Activated T-helper 9 cell treated with anti-CD3 and anti-CD28 coated beads, Interleukin-2, amount 50 U/mL, for 16 hours (primary cell): Measurements from ENCODE around the gene REXO2.

ENCODE experiments used
- DNase-seq: peaks from one replicate; pipeline ENCODE4 v3.0.0-alpha.2; 2020; ENCODE audit warnings: low read depth

Gene REXO2

DNA sequence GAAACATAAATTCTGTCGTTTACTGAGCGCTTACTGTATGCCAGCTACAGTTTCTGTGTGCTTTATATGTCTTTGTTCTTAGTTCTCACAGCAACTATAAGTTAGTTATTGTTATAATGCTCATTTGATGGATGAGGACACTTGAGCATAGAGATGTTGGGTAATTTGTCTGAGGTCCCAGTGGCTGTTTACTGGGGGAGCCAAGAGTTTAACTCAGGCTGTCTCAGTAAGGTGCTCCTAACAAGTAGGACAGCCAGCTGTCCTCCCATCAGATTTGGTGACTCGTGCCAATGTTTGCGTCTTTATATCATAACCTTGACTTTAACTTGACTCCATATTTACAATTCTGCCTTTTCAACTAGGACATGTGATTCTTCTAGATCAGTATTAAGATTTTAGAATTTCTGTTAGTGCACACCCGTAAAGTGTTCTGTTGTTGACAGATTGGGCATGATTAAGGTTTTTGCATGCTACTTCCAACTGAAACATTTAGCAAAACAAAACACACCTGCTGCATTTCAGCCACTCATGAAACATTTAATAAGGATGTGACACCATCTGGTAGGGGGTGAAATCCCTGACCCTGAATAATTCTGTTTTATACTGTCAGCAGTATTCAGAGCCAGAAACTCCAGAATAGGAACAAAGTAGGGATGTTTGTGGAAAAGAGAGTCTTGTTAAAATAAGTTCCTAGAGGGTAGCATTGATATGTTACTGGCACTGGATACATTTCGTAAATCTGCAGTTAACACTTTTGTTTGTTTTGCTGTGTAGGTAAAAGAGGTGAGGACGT is 1.9 kb downstream of the REXO2 start:
- no peak for DNase-seq

DNA sequence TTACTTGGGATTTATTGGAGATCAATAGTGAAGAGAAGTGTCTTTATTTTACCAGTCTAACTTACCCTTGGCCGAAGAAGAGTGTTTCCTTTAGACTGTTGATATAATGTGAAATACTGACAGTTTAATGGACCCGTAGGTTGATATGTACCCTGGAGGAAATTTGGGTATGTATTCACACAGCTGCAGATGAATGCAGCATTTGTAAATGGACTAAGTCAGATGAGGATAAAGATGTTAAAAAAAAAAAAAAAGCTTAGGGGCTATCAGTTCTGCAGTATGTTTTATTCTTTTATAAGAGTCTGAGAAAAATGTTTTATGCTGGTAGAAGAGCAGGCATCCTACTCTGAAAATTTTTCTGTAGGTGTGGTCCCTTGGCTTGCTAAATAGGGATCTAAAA is 2.7 kb downstream of the REXO2 start:
- DNase-seq, result no peak

- no peak for DNase-seq
Observed at GRCh38 chr11:114442536-114442935, 3.3 kb downstream of the REXO2 start.

DNA sequence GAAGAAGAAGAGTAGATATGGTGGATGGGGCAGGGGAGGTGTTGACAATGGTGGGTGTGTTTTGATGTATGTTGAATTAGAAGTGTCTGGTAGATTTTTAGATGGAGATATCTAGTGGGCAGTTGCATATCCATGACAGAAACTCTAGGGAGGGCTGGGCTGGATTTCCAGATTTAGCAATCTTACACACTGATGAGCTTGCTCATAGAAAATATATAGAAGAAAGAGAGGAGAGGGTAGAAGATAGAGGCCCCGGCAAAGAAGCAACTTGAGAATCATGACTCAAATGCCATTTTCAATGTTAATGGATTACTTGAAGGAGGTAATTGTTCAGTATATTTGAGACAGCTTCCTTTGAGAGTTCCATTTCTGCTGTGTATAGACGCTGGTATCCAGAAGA is 8.2 kb downstream of the REXO2 start:
- DNase-seq, result no peak

GRCh38 chr11:114447892-114448291 is 8.6 kb downstream of the REXO2 start:
- DNase-seq, result no peak

DNA sequence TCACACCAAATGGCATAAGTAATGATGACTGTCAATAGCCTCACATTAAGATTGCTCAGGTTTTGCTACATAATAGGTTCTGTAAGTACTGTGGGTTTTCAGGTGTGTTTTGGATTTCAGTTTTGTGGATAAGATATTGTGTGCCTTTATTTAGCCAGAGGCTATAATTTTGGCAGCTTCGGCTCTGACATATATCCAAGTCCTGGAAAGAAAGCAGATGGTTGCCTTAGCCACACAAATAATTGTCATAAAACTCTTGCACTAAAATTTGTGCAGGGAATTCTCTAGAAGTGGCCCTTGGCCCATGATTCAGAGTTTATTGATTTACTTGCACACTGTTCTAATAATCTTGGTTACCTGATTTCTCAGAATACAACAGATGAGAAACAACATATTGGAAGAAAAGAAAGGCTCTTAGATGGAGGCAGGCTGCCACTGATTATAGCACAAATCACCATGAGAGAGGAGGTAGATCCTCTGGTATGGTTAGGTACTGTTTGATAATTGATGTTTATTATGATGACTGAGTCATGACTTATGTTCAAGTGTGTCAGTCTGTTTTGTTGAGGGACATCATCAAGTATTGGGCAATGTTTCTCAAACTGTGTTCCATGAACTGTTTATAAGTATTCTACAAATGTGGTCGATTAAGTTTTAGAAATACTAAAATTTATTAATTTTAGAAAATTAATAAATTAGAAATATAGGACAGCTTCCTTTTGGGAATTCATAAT is 9.6 kb downstream of the REXO2 start:
- DNase-seq, result no peak

DNA sequence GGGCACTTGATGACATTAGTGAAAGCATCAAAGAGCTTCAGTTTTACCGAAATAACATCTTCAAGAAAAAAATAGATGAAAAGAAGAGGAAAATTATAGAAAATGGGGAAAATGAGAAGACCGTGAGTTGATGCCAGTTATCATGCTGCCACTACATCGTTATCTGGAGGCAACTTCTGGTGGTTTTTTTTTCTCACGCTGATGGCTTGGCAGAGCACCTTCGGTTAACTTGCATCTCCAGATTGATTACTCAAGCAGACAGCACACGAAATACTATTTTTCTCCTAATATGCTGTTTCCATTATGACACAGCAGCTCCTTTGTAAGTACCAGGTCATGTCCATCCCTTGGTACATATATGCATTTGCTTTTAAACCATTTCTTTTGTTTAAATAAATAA is 10.6 kb downstream of the REXO2 start:
- DNase-seq, result no peak

GRCh38 chr11:114452399-114452798 is 13.1 kb downstream of the REXO2 start:
- no peak for DNase-seq

DNA sequence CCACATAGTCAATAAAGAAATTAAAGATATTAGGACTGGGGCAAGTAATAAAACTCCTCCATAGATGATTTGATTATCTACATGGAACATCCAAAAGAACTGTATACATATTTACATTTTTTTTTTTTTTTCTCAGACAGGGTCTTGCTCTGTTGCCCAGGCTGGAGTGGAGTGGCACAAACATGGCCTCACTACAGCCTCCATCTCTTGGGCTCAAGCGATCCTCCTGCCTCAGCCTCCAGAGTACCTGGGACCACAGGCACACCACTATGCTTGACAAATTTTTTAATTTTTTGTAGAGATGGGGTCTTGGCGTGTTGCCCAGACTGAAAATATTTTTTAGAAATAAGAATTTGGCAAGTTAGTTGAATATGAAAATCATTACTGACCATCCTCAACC is 24.7 kb downstream of the REXO2 start:
- no peak for DNase-seq

DNA sequence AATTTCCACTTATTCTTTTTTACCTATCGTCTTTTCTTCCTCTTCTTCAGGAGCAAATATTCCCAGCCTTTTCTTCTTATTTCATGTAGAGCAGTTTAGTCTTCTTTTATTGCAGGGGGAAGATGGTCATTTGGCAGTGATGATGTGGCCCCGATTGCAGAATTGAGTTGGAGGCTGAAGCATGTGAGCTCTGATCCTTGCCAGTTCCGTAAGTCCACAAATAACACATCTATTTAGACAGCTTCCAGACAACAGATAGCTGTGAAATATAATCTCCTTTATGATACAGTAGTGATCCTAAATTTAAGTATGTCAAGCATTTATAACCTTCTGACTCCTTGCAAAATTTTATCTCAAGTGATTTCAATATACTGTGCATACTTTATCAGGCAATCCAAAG is 27.5 kb downstream of the REXO2 start:
- no peak for DNase-seq

DNA sequence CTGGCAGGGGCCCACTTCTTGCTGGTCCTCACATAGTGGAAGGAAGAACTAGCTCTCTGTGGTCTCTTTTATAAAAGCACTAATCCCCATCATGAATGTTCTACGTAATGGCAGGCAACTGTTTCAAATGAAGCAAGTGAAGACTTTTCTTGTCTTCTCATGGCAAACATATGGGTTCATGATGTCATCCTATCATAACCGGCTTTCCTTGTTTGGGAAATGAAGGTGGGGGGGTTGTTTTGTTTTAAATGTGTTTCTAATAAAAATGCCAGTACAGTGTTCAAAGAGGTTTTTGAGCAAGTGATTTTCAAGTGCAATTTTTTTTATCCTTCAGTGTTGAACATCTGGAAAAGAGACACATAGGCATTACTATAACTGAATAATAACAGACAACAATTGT is 33.4 kb downstream of the REXO2 start:
- DNase-seq, result no peak

DNA sequence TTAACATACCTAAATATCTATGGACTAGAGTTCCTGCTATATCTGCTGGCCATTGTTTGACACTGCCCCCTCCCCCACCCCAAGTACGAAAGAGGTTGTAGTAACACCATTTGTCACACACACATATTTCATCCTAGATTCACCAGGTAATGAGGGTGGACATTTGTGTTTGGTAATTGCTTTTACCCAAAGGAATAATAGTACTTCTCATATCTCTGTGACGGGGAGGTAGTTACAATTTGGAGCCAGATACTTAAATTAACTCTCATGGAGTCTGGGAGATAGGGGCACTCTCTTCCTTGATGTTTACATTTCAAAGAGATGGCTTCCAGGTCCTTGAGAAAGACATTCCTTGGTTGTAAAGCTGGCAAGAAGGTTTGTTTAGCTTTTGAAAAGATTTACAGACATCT is 38.7 kb downstream of the REXO2 start:
- no peak for DNase-seq

- DNase-seq, result no peak
Observed at GRCh38 chr11:114478768-114479167, 39.5 kb downstream of the REXO2 start.

- DNase-seq, result no peak
Observed at GRCh38 chr11:114479331-114479730, 40.1 kb downstream of the REXO2 start.

DNA sequence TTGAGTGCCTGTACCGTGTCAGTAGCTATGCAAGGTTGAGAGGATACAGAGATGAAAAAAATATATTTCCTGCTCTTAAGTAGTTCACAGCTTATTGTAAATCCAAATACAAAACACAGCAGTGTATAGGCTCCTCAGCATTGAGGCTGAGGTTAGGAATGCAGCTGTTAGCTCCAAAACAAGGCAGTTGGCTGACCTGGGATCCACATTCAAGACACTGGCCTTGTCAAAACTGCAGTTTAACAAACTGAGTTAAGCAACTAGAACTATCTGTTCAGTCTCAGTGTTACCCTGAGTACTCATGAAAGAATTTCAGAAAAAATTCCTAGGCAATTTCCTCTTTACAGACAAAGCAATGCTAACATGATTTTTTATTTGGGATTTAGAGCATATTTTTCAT is 42.8 kb downstream of the REXO2 start:
- DNase-seq, result no peak

- no peak for DNase-seq
Observed at GRCh38 chr11:114483929-114484328, 44.7 kb downstream of the REXO2 start.

DNA sequence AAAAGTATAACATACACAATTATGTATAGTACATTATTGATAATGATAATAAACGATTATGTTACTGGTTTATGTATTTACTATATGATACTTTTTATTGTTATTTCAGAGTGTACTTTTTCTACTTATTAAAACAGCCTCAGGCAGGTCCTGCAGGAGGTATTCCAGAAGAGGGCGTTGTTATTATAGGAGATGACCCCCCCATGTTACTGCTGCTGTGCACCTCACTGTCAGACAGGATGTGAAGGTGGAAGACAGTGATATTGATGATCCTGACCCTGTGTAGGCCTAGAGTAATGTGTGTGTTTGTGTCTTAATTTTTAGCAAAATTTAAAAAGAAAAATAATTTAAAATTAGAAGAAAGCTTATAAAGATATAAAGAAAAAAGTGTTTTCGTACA is 57.6 kb downstream of the REXO2 start:
- no peak for DNase-seq

DNA sequence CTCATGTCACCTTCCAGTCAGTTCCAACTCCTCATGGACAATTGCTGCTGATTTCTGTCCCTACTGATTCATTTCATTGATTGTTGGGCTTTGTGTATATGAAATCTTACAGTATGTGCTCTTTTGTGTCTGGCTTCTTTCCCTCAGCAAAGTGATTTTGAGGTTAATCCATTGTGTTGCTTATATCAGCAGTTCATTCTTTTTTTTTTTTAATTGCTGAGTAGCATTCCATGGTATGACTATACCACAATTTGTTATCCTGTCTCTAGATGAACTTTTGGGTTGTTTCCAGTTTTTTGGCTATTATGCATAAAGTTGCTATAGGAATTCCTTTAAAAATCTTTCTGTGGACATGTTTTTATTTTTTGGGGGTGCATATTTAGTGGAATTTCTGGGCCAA is 60.5 kb downstream of the REXO2 start:
- no peak for DNase-seq
